ENCODE results near the gene ADAT3. TPM values are rescaled to one million over a fixed set of nuclear protein-coding genes. Genes with fewer than 3 reads are reported as not detected.

The ADAT3 gene
- total RNA-seq, 1 experiment from 2014 or later: 4.8 TPM

GRCh38 chr19:1942934-1943555 lies 37.8 kb downstream of the ADAT3 start:
- Histone ChIP-seq H3K27ac (no peak overlapping the region; the same call in 1 of the 2 replicates), H3K27me3 (no peaks in the 10 kb centered on the region), H3K4me3 (peak overlapping the region; percentile 62), H3K36me3 (peaks cover 4% of the 10 kb centered on the region; the same call in 1 of the 2 replicates), H3K9me3 (replicated peaks) (no peaks in the 10 kb centered on the region), H3K4me1 (peaks cover 26% of the 10 kb centered on the region)
- peak in 1 of 2 experiments; percentile 32 for DNase-seq

- Histone ChIP-seq H3K27ac (no peak overlapping the region), H3K4me1 (peaks cover 26% of the 10 kb centered on the region), H3K36me3 (peaks cover 4% of the 10 kb centered on the region; the same call in 1 of the 2 replicates), H3K27me3 (no peaks in the 10 kb centered on the region), H3K9me3 (replicated peaks) (no peaks in the 10 kb centered on the region), H3K4me3 (peak overlapping the region; percentile 62)
- no peak for DNase-seq
Measured at GRCh38 chr19:1943661-1944087, 38.5 kb downstream of the ADAT3 start.

DNA sequence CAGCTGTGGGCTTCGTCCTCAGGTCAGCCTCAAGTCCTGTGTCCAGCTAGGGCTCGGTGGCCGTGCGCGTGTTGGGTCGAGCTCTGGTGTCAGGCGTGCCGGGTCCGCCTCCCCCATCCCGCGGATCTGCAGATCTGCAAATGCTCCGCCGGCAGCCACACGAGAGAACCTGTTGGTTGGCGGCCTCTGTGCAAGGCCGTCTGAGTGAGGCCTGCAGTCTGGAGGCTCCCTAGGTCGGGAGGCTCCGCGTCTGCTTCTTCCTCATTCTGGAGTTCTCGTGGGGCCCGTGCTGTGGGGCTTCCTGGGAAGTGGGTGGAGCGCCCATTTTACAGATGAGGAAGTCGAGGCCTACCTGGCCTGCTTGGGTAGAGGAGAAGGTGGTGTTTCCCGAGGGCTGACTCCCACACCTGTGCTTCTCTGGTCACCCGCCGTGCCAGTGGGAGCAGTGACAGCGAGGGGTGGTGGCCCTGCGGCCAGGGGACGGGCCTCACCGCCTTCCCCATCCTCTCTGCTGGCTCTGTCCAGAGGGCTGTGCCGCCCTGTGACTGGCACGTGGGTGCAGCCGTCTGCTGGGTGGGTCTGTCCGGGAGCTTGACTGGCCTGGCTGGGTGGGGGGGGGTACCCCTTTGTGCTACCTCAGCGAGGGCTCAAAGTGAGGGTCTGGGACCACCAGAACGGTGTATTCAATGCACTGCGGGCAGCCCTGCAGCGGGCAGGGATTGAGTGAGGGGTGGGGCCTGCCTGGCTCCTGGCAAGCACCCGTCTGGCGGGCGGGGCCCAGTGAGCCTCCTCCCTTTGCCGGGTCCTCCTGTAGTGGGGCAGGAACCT lies 39.1 kb downstream of the ADAT3 start:
- Histone ChIP-seq H3K9me3 (replicated peaks) (no peaks in the 10 kb centered on the region), H3K27ac (no peak overlapping the region), H3K4me1 (peaks cover 26% of the 10 kb centered on the region), H3K4me3 (no peak overlapping the region), H3K36me3 (peaks cover 6% of the 10 kb centered on the region; the same call in 1 of the 2 replicates), H3K27me3 (no peaks in the 10 kb centered on the region)
- DNase-seq: no peak

DNA sequence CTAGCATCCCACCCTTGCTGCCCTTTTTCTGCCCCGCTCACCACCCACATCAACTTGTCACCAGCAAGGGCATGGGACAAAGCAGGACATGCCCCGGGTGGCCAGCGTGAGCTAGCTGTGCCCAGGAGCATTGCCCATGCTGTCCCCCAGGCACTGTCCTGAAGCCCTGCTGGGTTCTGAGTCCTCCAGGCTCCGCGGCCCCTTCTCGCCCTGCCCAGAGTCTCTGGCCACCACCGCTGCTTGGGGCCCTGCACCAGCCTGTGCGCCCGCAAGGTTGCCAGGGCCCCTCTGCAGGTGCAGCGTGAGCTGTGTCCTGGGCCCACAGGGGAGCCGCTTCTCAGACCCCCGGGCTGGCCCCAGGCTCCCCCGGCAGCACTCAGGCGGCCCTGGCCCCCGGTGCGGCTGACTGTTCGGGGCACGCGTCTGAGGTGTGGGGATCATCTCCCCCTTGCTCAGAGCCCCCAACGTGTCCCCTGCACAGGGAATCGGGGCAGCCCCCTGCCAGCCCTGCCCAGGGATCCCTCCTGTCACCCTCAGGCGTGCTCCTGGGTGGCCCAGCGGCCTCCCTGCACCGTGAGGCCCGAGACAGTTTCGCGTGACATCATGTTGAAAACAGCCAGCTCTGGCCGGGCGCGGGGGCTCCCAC lies 39.8 kb downstream of the ADAT3 start:
- peak; percentile 65 to 76 for DNase-seq
- Histone ChIP-seq H3K9me3 (replicated peaks) (no peaks in the 10 kb centered on the region), H3K4me3 (0 out of 2 replicates have a peak overlapping the region, but pooled peaks have one; percentile 8), H3K36me3 (peaks cover 9% of the 10 kb centered on the region; the same call in 1 of the 2 replicates), H3K27ac (peak overlapping the region; percentile 35; the same call in 1 of the 2 replicates), H3K4me1 (peaks cover 22% of the 10 kb centered on the region), H3K27me3 (no peaks in the 10 kb centered on the region)

DNA sequence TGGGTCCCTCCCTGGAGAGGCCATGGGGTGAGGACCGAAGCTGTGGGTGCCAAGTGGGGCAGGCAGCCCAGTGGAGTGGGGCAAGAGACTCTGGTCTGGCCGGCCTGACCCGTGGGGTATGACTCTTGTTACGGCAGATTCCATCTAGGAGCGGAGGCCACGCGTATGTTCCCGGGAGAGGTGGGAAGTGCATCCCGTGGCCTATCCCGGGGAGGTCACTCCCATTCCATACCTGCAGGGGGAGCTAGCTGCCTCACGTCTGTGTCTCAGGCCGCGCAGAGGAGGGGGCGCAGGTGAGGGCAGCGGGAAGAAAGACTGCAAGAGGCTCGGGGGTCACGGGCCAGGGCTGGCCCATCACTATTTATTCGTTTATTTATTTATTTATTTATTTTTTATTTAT lies 40.7 kb downstream of the ADAT3 start:
- peak; percentile 42 to 48 for DNase-seq
- Histone ChIP-seq H3K9me3 (replicated peaks) (no peaks in the 10 kb centered on the region), H3K27me3 (no peaks in the 10 kb centered on the region), H3K4me3 (no peak overlapping the region), H3K4me1 (peaks cover 22% of the 10 kb centered on the region), H3K27ac (peak overlapping the region; percentile 35; the same call in 1 of the 2 replicates), H3K36me3 (peaks cover 9% of the 10 kb centered on the region; the same call in 1 of the 2 replicates)

- no peaks in the 10 kb centered on the region for H3K27me3 ChIP-seq
- peaks cover 22% of the 10 kb centered on the region for H3K4me1 ChIP-seq
- H3K36me3 ChIP-seq: peaks cover 12% of the 10 kb centered on the region
- DNase-seq: no peak
- H3K4me3 ChIP-seq: no peak overlapping the region
- no peaks in the 10 kb centered on the region for H3K9me3 ChIP-seq (replicated peaks)
- H3K27ac ChIP-seq: no peak overlapping the region
Measured at GRCh38 chr19:1947651-1948209, 42.5 kb downstream of the ADAT3 start.

DNA sequence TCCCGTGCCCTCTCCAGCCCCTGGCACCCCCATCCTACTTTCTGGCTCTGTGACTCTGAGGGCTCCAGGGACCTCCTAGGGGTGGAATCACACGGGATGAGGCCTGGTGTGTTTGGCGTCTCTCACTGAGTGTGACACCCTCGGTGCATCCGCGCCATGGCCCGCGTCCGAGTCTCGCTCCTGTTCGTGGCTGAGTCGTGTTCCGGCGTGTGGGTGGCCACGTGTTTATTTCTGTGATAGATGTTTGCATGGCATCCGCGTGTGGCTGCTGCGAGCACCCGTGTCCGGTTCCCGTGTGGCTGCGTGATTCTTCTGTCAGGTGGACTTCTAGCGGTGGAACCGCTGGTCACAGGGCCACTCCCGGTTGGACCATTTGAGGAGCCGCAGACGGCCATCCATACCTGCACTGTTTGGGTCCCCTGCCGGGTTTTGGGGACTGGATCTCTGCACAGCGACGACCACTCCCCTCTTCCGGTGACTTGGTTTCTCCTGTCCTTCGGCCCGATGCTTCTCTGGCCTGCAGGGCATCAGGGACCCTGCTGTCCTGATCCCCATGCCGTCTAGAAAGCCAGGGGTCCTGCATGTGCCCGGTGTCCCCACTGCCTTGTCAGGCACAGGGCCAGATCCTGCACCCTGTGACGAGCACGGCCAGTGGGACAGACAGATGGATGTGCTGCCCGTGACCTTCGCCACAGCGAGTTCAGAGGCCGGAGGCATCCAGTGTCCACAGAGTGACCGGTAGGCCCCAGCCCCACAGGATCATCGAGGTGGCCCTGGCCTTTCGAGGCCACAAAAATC lies 44.3 kb downstream of the ADAT3 start:
- Histone ChIP-seq H3K36me3 (peaks cover 12% of the 10 kb centered on the region), H3K27me3 (no peaks in the 10 kb centered on the region), H3K9me3 (replicated peaks) (no peaks in the 10 kb centered on the region), H3K4me3 (no peak overlapping the region), H3K27ac (no peak overlapping the region), H3K4me1 (peaks cover 13% of the 10 kb centered on the region)
- DNase-seq: no peak

- no peaks in the 10 kb centered on the region for H3K9me3 ChIP-seq (replicated peaks)
- no peak overlapping the region for H3K4me3 ChIP-seq
- H3K27ac ChIP-seq: no peak overlapping the region
- peaks cover 12% of the 10 kb centered on the region for H3K36me3 ChIP-seq
- no peaks in the 10 kb centered on the region for H3K27me3 ChIP-seq
- DNase-seq: no peak
- H3K4me1 ChIP-seq: peaks cover 4% of the 10 kb centered on the region
Measured at GRCh38 chr19:1950640-1951039, 45.4 kb downstream of the ADAT3 start.

- no peak overlapping the region for H3K4me3 ChIP-seq
- H3K27ac ChIP-seq: no peak overlapping the region
- peaks cover 9% of the 10 kb centered on the region for H3K36me3 ChIP-seq
- no peaks in the 10 kb centered on the region for H3K4me1 ChIP-seq
- DNase-seq: no peak
- H3K27me3 ChIP-seq: no peaks in the 10 kb centered on the region
- no peaks in the 10 kb centered on the region for H3K9me3 ChIP-seq (replicated peaks)
Measured at GRCh38 chr19:1952635-1953034, 47.4 kb downstream of the ADAT3 start.

- DNase-seq: no peak
- no peaks in the 10 kb centered on the region for H3K9me3 ChIP-seq (replicated peaks)
Measured at GRCh38 chr19:1953037-1953436, 47.8 kb downstream of the ADAT3 start.

GRCh38 chr19:1953441-1954094 lies 48.4 kb downstream of the ADAT3 start:
- no peak overlapping the region for H3K27ac ChIP-seq
- DNase-seq: no peak
- H3K27me3 ChIP-seq: no peaks in the 10 kb centered on the region
- H3K36me3 ChIP-seq: peaks cover 8% of the 10 kb centered on the region
- no peaks in the 10 kb centered on the region for H3K4me1 ChIP-seq
- no peaks in the 10 kb centered on the region for H3K9me3 ChIP-seq (replicated peaks)
- no peak overlapping the region for H3K4me3 ChIP-seq

More at GRCh38 chr19:1953037-1953436, 47.8 kb downstream of the ADAT3 start:
- Histone ChIP-seq H3K4me3 (no peak overlapping the region), H3K27ac (no peak overlapping the region), H3K36me3 (peaks cover 8% of the 10 kb centered on the region), H3K27me3 (no peaks in the 10 kb centered on the region), H3K4me1 (no peaks in the 10 kb centered on the region)

DNA sequence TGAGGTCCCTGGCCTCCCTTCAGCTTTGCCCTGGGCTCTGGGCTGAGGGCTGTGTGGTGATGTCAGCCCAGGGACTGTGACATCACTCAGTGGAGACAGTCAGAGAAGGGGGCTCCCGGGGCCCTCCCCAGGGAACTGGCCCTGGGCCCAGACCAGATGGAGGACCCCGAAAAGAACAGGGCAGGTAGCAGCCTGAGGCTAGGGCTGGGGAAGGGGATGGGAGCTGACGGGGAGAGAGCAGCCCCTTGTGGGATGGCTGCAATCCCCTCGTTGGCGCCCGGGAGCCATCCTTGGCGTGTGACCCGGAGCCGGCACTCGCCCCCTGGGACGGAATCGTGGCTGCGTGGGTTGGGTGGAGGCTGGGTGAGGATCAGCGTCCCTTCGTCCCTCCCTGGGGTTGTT lies 49.3 kb downstream of the ADAT3 start:
- Histone ChIP-seq H3K4me1 (no peaks in the 10 kb centered on the region), H3K4me3 (no peak overlapping the region), H3K27me3 (no peaks in the 10 kb centered on the region), H3K9me3 (replicated peaks) (no peaks in the 10 kb centered on the region), H3K27ac (no peak overlapping the region), H3K36me3 (peaks cover 6% of the 10 kb centered on the region)
- DNase-seq: no peak

DNA sequence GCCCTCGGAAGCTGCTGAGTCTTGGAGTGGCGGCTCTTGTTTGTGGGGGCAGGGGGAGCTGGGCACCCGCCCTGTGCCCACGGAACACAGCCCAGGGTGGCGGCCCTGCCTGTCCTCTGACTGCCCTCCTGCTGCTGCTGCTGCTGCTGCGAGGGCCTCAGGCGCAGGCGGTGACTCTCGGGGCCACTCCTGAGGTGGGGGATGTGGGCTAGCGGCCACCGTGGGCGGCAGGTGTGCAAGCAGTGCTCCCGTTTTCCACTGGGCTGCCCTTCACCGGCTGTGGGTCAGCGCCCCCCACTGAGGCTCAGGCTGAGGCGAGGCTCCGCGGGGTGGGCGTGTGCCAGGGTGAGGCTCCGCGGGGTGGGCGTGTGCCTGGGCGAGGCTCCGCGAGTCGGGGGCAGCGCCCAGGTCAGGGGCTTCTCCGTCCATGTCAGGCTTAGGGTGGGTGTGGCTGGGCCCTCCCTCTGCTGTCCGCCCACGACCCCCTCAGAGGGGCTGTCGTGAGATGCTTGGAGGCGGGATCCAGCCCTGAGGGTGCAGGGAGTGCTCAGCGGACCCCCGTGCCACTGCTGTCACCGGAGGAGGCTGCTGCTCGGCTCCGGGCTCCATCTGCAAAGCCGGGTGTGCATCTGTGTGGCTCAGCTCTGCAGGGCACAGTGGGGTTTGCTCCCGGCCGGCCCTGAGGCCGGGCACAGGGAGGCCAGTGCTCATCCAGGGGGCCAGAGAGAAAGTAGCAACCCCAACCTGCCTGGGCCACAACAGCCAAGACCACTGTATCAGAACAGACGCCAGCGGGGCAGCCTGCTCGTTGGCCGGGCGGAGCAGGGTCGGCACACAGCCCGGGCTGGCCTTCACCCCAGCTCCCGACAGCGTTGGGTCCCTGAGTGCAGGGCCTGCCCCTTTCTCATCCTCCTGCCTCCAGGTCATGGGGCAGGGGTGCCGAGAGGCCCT lies 50.2 kb downstream of the ADAT3 start:
- Histone ChIP-seq H3K4me3 (no peak overlapping the region), H3K9me3 (replicated peaks) (no peaks in the 10 kb centered on the region), H3K36me3 (peaks cover 3% of the 10 kb centered on the region), H3K27me3 (no peaks in the 10 kb centered on the region), H3K4me1 (no peaks in the 10 kb centered on the region), H3K27ac (no peak overlapping the region)
- no peak for DNase-seq
